Stomach (tissue), 9 donors: Measurements from ENCODE around the gene RPL27. TPM values are rescaled to one million over a fixed set of nuclear protein-coding genes. Genes with fewer than 3 reads are reported as not detected.

Experiments
- DNase-seq, 2 donors: peaks; one replicate each; pipeline versions ENCODE4 v3.0.0 to v3.0.0-alpha.2; 2013 to 2019
- H3K27ac ChIP-seq, 5 donors: fragments of 200-600 bp in 4 of 5; sonication (generic) in 4 of 5; one replicate each; pipeline ENCODE4 v1.5.1; 2013 to 2019; ENCODE audit warnings: mild to moderate bottlenecking in 1 of 5, moderate library complexity in 1 of 5
- H3K27me3 ChIP-seq, 3 donors: fragments of 200-600 bp; sonication (generic); one replicate each; pipeline ENCODE4 v1.5.1; 2017 to 2019; ENCODE audit warnings: mixed run types in 1 of 3
- H3K36me3 ChIP-seq, 4 donors: fragments of 200-600 bp; sonication (generic); 1 replicate in 3 of 4; 2 replicates in 1 of 4; pipeline ENCODE4 v1.5.1; 2016 to 2019
- H3K4me1 ChIP-seq, 4 donors: fragments of 200-600 bp; sonication (generic); one replicate each; pipeline ENCODE4 v1.5.1; 2016 to 2019
- H3K4me3 ChIP-seq, 4 donors: fragments of 200-600 bp; sonication (generic) in 3 of 4; one replicate each; pipeline ENCODE4 v1.5.1; 2016 to 2019; ENCODE audit warnings: mild to moderate bottlenecking in 1 of 4
- H3K9me3 ChIP-seq, 4 donors: fragments of 200-600 bp; sonication (generic); one replicate each; pipeline ENCODE4 v1.5.1; 2016 to 2019
- EP300 ChIP-seq: sonication (generic); formaldehyde crosslinking; IDR thresholded peaks from one replicate; pipeline ENCODE4 v1.6.1; 2017; ENCODE audit warnings: antibody characterized with exemption
- POLR2A ChIP-seq, 4 donors: fragments of 450-650 bp; IDR thresholded peaks; one replicate each; pipeline ENCODE4 v1.6.1; 2016; ENCODE audit warnings: antibody characterized with exemption in 4 of 4, control low read depth in 2 of 4, mild to moderate bottlenecking in 1 of 4, moderate library complexity in 1 of 4
- POLR2AphosphoS5 ChIP-seq, 3 donors: sonication (generic); formaldehyde crosslinking; IDR thresholded peaks; one replicate each; pipeline ENCODE4 v1.6.1; 2016; ENCODE audit warnings: antibody characterized with exemption in 3 of 3
- WGBS, 5 donors: extraction: QIAGEN DNeasy Blood & Tissue Kit in 3 of 5; methylation state at CpG; one replicate each; pipeline versions ENCODE4 v1.1.5 to v1.1.7; 2013 to 2018; 5-methylcytosine and 5-hydroxymethylcytosine counted together
- intact Hi-C: fragments of 100-400 bp; cut with DNase I; formaldehyde crosslinking; loops from one replicate; pipeline ENCODE4 v1.15.1; 2023; ENCODE audit warnings: low total_unique reads
- polyA plus RNA-seq, 3 donors: library from polyadenylated mRNA; stranded (reverse); fragments of 200-250 nt; gene quantifications; one replicate each; pipeline ENCODE4 v1.2.3, GENCODE V29; 2013
- total RNA-seq, 5 donors: library from RNA; depleted of rRNA; stranded (reverse); fragments of >200 nt; gene quantifications; one replicate each; pipeline versions ENCODE4 v1.1.0 to v1.2.3, GENCODE V29; 2014 to 2016
- TF ChIP-seq, protein P1 (sequence below), 7 experiments: fragments of 450-650 bp in 4 of 7; fragments of 200-600 bp in 3 of 7; sonication (generic) in 3 of 7; IDR thresholded peaks; one replicate each; pipeline ENCODE4 v1.5.1; 2016 to 2019; ENCODE audit warnings: antibody characterized with exemption in 7 of 7, control low read depth in 2 of 7, mild to moderate bottlenecking in 1 of 7
- donor health status: healthy with polysubstance abuse.
- donor health status: Bipolar disorder and iron deficiency.
- donor health status: healthy.

Gene RPL27
- total and polyA plus RNA-seq, 8 donors = 251 to 4,199 (median 1,554) TPM

DNA sequence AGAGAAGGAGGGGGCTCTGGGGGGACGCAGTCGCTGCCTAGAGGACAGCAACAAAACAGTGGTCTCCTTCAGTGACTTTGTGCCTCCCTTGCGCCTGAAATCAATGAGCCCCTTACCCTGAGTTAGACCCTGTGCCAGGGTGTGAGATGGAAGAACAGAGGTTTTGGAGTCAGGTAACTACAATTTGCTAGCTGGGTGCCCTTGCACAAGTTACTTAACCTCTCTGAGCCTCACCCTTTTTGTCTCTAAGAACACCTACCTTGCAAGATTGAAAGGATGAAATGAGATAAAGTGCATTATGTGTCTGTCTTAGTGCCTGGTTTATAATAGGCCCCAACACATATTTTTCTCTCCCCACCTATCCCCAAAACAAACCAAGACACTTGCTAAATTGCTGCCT, 36.7 kb downstream of the RPL27 start:
- whole genome bisulfite sequencing, 5 donors = 80 to 90% (median 85%) methylated on average over 3 of the region's 3 CpGs
- DNase-seq = no peak
- TF ChIP-seq POLR2AphosphoS5 (IDR thresholded peaks at IDR 0.05) (no peak), EP300 (no peak), POLR2A (IDR thresholded peaks at IDR 0.05) (no peak)
- TF ChIP-seq, protein P1, sequence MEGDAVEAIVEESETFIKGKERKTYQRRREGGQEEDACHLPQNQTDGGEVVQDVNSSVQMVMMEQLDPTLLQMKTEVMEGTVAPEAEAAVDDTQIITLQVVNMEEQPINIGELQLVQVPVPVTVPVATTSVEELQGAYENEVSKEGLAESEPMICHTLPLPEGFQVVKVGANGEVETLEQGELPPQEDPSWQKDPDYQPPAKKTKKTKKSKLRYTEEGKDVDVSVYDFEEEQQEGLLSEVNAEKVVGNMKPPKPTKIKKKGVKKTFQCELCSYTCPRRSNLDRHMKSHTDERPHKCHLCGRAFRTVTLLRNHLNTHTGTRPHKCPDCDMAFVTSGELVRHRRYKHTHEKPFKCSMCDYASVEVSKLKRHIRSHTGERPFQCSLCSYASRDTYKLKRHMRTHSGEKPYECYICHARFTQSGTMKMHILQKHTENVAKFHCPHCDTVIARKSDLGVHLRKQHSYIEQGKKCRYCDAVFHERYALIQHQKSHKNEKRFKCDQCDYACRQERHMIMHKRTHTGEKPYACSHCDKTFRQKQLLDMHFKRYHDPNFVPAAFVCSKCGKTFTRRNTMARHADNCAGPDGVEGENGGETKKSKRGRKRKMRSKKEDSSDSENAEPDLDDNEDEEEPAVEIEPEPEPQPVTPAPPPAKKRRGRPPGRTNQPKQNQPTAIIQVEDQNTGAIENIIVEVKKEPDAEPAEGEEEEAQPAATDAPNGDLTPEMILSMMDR (IDR thresholded peaks at IDR 0.05) = no peak
- intact Hi-C loops = no loop called here
- Histone ChIP-seq H3K27me3 (no peaks in the 10 kb centered on the region), H3K27ac (no peak overlapping the region), H3K4me1 (no peaks in the 10 kb centered on the region), H3K4me3 (no peak overlapping the region), H3K36me3 (no peaks in the 10 kb centered on the region), H3K9me3 (no peaks in the 10 kb centered on the region)

DNA sequence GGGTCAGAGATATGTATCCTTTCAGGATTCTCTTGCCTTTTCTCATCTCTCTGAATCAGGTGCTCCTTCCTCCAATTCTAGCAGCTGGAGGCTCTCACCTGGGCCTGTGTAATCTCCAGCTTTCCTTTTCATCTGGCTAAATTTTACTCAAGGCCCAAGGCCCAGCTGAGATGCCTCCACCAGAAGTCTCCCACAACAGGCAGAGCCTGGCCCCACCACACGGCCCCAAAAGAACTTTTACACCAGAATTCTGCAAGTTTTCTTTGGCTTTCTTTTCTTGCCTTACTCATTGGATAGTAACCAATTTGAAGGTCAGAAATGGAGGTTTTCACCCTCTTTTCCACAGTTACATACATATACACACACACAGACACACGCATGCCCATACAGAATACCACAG, 41.4 kb downstream of the RPL27 start:
- H3K36me3 ChIP-seq = no peaks in the 10 kb centered on the region
- H3K27ac ChIP-seq = no peak overlapping the region
- no peak overlapping the region for H3K4me3 ChIP-seq
- intact Hi-C loops = no loop called here
- DNase-seq = no peak
- no peaks in the 10 kb centered on the region for H3K9me3 ChIP-seq
- H3K4me1 ChIP-seq = no peaks in the 10 kb centered on the region
- TF ChIP-seq POLR2A (IDR thresholded peaks at IDR 0.05) (no peak), POLR2AphosphoS5 (IDR thresholded peaks at IDR 0.05) (no peak), EP300 (no peak)
- TF ChIP-seq, protein P1 (IDR thresholded peaks at IDR 0.05) = no peak
- WGBS, 5 donors = 91 to 98% (median 96%) methylated on average over 2 of the region's 2 CpGs
- H3K27me3 ChIP-seq = no peaks in the 10 kb centered on the region

DNA sequence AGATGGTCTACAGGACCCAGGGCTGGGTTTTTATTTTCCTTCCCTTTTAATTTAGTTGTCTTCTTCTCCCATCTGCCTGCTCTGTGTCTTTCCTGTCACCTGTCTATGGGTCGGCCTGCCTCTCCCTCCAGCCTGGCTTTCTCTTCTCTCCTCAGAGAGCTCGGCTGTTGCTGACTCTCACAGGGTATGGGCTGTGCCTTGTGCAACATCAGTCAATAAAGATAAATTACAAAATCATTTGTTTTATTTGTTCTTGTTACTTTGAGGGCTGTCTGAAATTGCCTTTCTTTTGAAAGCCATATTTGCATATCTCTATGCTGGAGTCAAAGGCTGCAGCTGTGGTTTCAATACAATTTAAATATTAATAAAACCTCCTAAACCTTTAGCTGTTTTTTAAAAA, 42.4 kb downstream of the RPL27 start:
- Histone ChIP-seq H3K27me3 (no peaks in the 10 kb centered on the region), H3K36me3 (peaks cover 0 to 6% (median 0%) of the 10 kb centered on the region in 4 donors), H3K4me1 (no peaks in the 10 kb centered on the region), H3K9me3 (no peaks in the 10 kb centered on the region), H3K27ac (no peak overlapping the region), H3K4me3 (no peak overlapping the region)
- TF ChIP-seq EP300 (no peak), POLR2A (IDR thresholded peaks at IDR 0.05) (no peak), POLR2AphosphoS5 (IDR thresholded peaks at IDR 0.05) (no peak)
- TF ChIP-seq, protein P1 (IDR thresholded peaks at IDR 0.05) = no peak
- intact Hi-C loops = no loop called here
- DNase-seq = no peak
- 21 to 57% (median 46%) methylated on average over 2 of the region's 2 CpGs for WGBS, 5 donors

DNA sequence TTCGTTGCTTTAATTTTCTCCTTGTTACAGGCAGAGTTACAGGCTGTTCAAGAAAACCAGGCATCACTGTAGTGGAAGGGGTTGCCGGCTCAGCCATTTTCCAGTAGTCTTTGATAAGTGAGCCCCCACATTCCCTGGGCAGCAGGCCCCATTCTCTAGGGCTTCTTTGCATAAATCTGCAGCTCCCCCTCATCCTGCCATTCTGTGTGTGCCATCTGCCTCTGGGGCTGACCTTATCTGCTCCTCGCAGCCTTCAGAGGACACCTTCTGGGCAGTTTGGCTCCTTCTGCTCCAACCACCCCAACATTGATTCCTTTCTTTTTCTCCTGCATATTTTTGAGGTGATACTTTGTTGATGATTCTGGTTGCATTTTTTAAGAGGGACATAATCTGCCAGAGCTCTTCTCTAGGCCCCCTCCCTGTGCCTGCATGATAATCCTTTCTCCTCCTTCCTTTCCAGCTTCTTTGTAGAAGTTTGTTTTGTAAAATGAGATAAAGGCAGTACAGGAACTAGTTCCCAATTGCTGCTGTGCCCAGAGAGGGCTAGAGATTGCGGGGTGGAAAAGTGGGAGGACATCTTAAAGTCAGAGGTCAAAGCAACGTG, 43.9 kb downstream of the RPL27 start:
- DNase-seq = no peak
- TF ChIP-seq POLR2A (IDR thresholded peaks at IDR 0.05) = no peak
- TF ChIP-seq POLR2AphosphoS5 (IDR thresholded peaks at IDR 0.05) = no peak
- no peak for TF ChIP-seq EP300
- TF ChIP-seq, protein P1 (IDR thresholded peaks at IDR 0.05) = no peak
- no peaks in the 10 kb centered on the region for H3K9me3 ChIP-seq
- no peaks in the 10 kb centered on the region for H3K4me1 ChIP-seq
- no peak overlapping the region for H3K4me3 ChIP-seq
- intact Hi-C loops = no loop called here
- H3K27ac ChIP-seq = no peak overlapping the region
- WGBS, 5 donors = 58 to 73% (median 68%) methylated on average over 5 of the region's 5 CpGs
- no peaks in the 10 kb centered on the region for H3K27me3 ChIP-seq
- peaks cover 0 to 6% (median 0%) of the 10 kb centered on the region in 4 donors for H3K36me3 ChIP-seq
